Panc1 (cell line): ENCODE data around the gene YPEL3.

Experiments
- SIN3A ChIP-seq: IDR thresholded peaks from 2 replicates; pipeline ENCODE4 v1.6.1; 2012; ENCODE audit warnings: low read depth, mild to moderate bottlenecking, low read length, moderate library complexity, borderline replicate concordance; ENCODE audit not compliant: insufficient read depth
- TCF7L2 ChIP-seq: IDR thresholded peaks from 2 replicates; pipeline ENCODE4 v1.6.1; 2011; ENCODE audit warnings: mild to moderate bottlenecking, low read depth, low read length, inconsistent platforms
- TF ChIP-seq, protein P1 (sequence below): fragments of 450-650 bp; IDR thresholded peaks from 2 replicates; pipeline ENCODE4 v1.5.1; 2017; ENCODE audit warnings: mild to moderate bottlenecking

DNA sequence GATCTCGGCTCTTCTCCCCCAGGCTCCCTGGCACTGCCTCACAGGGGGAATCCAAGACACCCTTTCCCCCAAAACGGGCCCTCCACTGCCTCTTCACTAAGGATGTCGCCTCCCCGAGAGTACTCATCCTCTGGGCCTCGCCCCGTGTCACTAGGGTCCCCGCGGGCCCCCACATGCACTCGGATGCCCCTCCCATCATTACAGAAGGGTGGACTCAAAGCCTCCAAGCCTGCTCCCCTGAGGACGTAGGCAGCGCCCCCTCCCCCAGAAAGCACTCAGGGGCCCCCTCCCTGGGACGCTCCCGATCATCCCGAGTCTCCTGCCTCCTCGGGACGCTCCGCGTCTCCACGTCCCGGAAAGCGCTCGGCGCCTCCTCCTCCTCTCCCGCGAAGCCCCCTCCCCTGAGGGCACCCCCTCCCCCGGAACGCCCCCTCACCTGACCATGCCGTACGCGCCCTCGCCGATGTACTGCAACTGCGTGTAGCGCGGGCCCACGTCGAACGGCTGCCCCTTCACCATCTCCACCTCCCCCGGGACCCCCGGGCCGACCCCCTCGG is 26.7 kb upstream of the YPEL3 start:
- TF ChIP-seq, protein P1, sequence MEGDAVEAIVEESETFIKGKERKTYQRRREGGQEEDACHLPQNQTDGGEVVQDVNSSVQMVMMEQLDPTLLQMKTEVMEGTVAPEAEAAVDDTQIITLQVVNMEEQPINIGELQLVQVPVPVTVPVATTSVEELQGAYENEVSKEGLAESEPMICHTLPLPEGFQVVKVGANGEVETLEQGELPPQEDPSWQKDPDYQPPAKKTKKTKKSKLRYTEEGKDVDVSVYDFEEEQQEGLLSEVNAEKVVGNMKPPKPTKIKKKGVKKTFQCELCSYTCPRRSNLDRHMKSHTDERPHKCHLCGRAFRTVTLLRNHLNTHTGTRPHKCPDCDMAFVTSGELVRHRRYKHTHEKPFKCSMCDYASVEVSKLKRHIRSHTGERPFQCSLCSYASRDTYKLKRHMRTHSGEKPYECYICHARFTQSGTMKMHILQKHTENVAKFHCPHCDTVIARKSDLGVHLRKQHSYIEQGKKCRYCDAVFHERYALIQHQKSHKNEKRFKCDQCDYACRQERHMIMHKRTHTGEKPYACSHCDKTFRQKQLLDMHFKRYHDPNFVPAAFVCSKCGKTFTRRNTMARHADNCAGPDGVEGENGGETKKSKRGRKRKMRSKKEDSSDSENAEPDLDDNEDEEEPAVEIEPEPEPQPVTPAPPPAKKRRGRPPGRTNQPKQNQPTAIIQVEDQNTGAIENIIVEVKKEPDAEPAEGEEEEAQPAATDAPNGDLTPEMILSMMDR, result no peak
- no peak for TF ChIP-seq SIN3A
- no peak for TF ChIP-seq TCF7L2
